WTC11 (cell line): ENCODE data around the gene MGRN1. TPM values are rescaled to one million over a fixed set of nuclear protein-coding genes. Genes with fewer than 3 reads are reported as not detected.

ENCODE experiments used
- ATAC-seq: fragments of 200-7000 bp; cut with Tn5 transposase; 2 replicates; pipeline ENCODE4 v1.10.0; 2021; ENCODE audit warnings: mild to moderate bottlenecking, moderate library complexity
- CTCF ChIA-PET: fragments of 300-600 bp; sonication (Branson Sonifier 250); formaldehyde crosslinking; loops from one replicate; lab custom pipeline; 2021; ENCODE audit warnings: antibody characterized with exemption; lab: Charles Lee
- POLR2A ChIA-PET: fragments of 350-600 bp; sonication (Branson Sonifier 250); formaldehyde crosslinking; loops from one replicate; lab custom pipeline; 2021; ENCODE audit warnings: antibody characterized with exemption; lab: Charles Lee
- DNase-seq: peaks from one replicate; pipeline ENCODE4 v3.0.0; 2021; ENCODE audit warnings: low spot score
- H3K27ac Mint-ChIP-seq: 2 replicates; pipeline ENCODE4 v1.8.0; 2021; ENCODE audit warnings: mixed read lengths
- H3K27me3 Mint-ChIP-seq: 2 replicates; pipeline ENCODE4 v1.8.0; 2021; ENCODE audit warnings: low read depth, mild to moderate bottlenecking, moderate library complexity, mixed read lengths
- H3K36me3 Mint-ChIP-seq: 2 replicates; pipeline ENCODE4 v1.8.0; 2021; ENCODE audit warnings: mixed read lengths
- H3K4me1 Mint-ChIP-seq: 2 replicates; pipeline ENCODE4 v1.8.0; 2022; ENCODE audit warnings: mixed read lengths
- H3K4me3 Mint-ChIP-seq: 2 replicates; pipeline ENCODE4 v1.8.0; 2021; ENCODE audit warnings: mild to moderate bottlenecking, moderate library complexity, mixed read lengths
- H3K9me3 Mint-ChIP-seq: 2 replicates; pipeline ENCODE4 v1.8.0; 2021; ENCODE audit warnings: mixed read lengths
- ATF1 ChIP-seq: sonication (generic); formaldehyde crosslinking; IDR thresholded peaks from 2 replicates; pipeline ENCODE4 v1.8.1; 2023; ENCODE audit warnings: mild to moderate bottlenecking, moderate library complexity, missing genetic modification reagents
- CBFB ChIP-seq: sonication (generic); formaldehyde crosslinking; IDR thresholded peaks from 2 replicates; pipeline ENCODE4 v1.8.1; 2022; ENCODE audit warnings: mild to moderate bottlenecking, low read depth, missing genetic modification reagents
- CREM ChIP-seq: sonication (generic); formaldehyde crosslinking; IDR thresholded peaks from 2 replicates; pipeline ENCODE4 v1.8.1; 2022; ENCODE audit warnings: mild to moderate bottlenecking, missing genetic modification reagents, moderate library complexity
- ESRRA ChIP-seq: sonication (generic); formaldehyde crosslinking; IDR thresholded peaks from 2 replicates; pipeline ENCODE4 v1.8.1; 2022; ENCODE audit warnings: mild to moderate bottlenecking, missing genetic modification reagents, borderline replicate concordance
- FOXK1 ChIP-seq: sonication (generic); formaldehyde crosslinking; IDR thresholded peaks from 2 replicates; pipeline ENCODE4 v1.8.0; 2022; ENCODE audit warnings: mild to moderate bottlenecking, moderate library complexity, missing genetic modification reagents
- GTF2I ChIP-seq: fragments of 250-450 bp; sonication (Bioruptor Pico); conservative IDR thresholded peaks from 2 replicates; pipeline ENCODE4 v1.4.0; 2021; ENCODE audit warnings: mild to moderate bottlenecking
- JUN ChIP-seq: sonication (generic); formaldehyde crosslinking; IDR thresholded peaks from 2 replicates; pipeline ENCODE4 v1.8.0; 2023; ENCODE audit warnings: mild to moderate bottlenecking, missing genetic modification reagents
- MXD4 ChIP-seq: fragments of 250-450 bp; sonication (Bioruptor Pico); IDR thresholded peaks from 2 replicates; pipeline ENCODE4 v1.8.0; 2021; ENCODE audit warnings: mild to moderate bottlenecking, moderate library complexity, borderline replicate concordance
- NR2C2 ChIP-seq: sonication (generic); formaldehyde crosslinking; IDR thresholded peaks from 2 replicates; pipeline ENCODE4 v1.8.0; 2022; ENCODE audit warnings: mild to moderate bottlenecking, missing genetic modification reagents
- SMAD3 ChIP-seq: sonication (generic); formaldehyde crosslinking; IDR thresholded peaks from 2 replicates; pipeline ENCODE4 v1.8.0; 2022; ENCODE audit warnings: missing genetic modification reagents, mild to moderate bottlenecking, borderline replicate concordance
- SMAD4 ChIP-seq: sonication (generic); formaldehyde crosslinking; IDR thresholded peaks from 2 replicates; pipeline ENCODE4 v1.8.0; 2022; ENCODE audit warnings: mild to moderate bottlenecking, missing genetic modification reagents
- SP1 ChIP-seq: sonication (generic); formaldehyde crosslinking; conservative IDR thresholded peaks from 2 replicates; pipeline ENCODE4 v1.8.1; 2022; ENCODE audit warnings: missing genetic modification reagents
- TCF7 ChIP-seq: sonication (generic); formaldehyde crosslinking; IDR thresholded peaks from 2 replicates; pipeline ENCODE4 v1.8.0; 2022; ENCODE audit warnings: mild to moderate bottlenecking, low read depth, missing genetic modification reagents, moderate library complexity
- TP53 ChIP-seq: sonication (generic); formaldehyde crosslinking; IDR thresholded peaks from 2 replicates; pipeline ENCODE4 v1.8.1; 2023; ENCODE audit warnings: mild to moderate bottlenecking, missing genetic modification reagents
- total RNA-seq: library from RNA; stranded (reverse); gene quantifications from 3 replicates; pipeline ENCODE4 v1.2.3, GENCODE V29; 2021
- TF ChIP-seq, protein P1 (sequence below): fragments of 250-450 bp; sonication (Bioruptor Pico); IDR thresholded peaks from 2 replicates; pipeline ENCODE4 v1.9.0; 2021; ENCODE audit warnings: mild to moderate bottlenecking, borderline replicate concordance
- TF ChIP-seq, protein P2 (sequence below): fragments of 200-600 bp; IDR thresholded peaks from 2 replicates; pipeline ENCODE4 v1.8.0; 2022; ENCODE audit warnings: antibody characterized with exemption
- TF ChIP-seq, protein P3 (sequence below): sonication (generic); formaldehyde crosslinking; IDR thresholded peaks from 2 replicates; pipeline ENCODE4 v1.8.1; 2022; ENCODE audit warnings: missing genetic modification reagents, borderline replicate concordance
- TF ChIP-seq, protein P4 (sequence below): fragments of 250-450 bp; sonication (Bioruptor Pico); IDR thresholded peaks from 2 replicates; pipeline ENCODE4 v1.9.0; 2021; ENCODE audit warnings: mild to moderate bottlenecking
- TF ChIP-seq, protein P5 (sequence below): fragments of 250-450 bp; sonication (Bioruptor Pico); conservative IDR thresholded peaks from 2 replicates; pipeline ENCODE4 v1.9.0; 2021; ENCODE audit warnings: mild to moderate bottlenecking

MGRN1 gene
- total RNA-seq, 1 experiment from 2014 or later: 88.8 TPM

DNA sequence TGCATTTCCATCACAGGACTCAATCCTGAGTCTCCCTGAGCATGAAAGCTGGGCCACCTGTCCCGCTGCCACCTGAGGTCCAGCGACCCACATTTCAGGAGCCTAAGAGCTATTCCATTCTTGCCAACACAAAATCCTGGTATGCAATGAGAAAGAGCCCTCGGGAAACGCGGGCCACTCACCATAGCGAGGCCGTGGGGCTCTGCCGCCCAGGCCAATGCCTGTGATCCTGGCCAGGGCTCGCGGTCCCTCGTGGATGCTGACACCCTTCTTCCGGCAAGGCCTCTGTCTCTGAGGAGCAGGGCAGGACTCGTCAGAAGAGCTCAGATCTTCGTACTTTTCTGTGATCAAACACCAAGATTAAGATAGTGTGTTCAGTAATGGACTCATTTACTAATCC, 80.3 kb downstream of the MGRN1 start:
- ATAC-seq: no peak
- CTCF ChIA-PET: interaction anchor here (1.1 to 2.6 kb wide), 3 partner anchors 9 to 22 kb away, joined by 3 to 9 read pairs (median 7); no protein-coding TSS in a partner anchor

DNA sequence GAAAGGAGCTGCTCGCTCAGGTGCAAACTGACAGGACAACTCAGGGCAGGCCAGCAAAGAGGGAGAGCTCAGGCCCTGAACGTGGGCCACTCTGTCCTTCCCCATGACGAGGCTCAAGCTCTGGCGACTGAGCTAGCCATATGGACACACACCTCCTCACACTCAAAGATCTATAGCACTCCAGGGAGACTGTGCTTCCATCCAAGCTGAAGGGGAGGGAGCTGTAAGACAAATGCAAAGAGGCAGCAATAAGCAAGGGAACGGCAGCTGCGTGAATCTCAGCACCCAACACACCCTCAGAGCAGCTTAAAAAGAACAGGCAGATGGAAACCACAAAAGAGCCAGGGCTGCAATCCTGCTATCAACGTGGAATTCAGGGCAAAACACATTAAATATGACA, 82.2 kb downstream of the MGRN1 start:
- DNase-seq: no peak
- peak overlapping the region; percentile 77 for H3K27ac Mint-ChIP-seq
- POLR2A ChIA-PET: interaction anchor here (0.7 kb wide), 1 partner anchor 31 kb away, joined by 3 read pairs; no protein-coding TSS in a partner anchor
- H3K27me3 Mint-ChIP-seq: no peaks in the 10 kb centered on the region
- no peaks in the 10 kb centered on the region for H3K9me3 Mint-ChIP-seq
- no peak for ATAC-seq
- peaks cover 40% of the 10 kb centered on the region for H3K36me3 Mint-ChIP-seq
- CTCF ChIA-PET: interaction anchor here (1.1 to 1.3 kb wide), 3 partner anchors 12 to 249 kb away, joined by 4 to 7 read pairs (median 6); no protein-coding TSS in a partner anchor
- no peaks in the 10 kb centered on the region for H3K4me1 Mint-ChIP-seq
- no peak overlapping the region for H3K4me3 Mint-ChIP-seq
- no peak for TF ChIP-seq TCF7 (CRISPR knock-in tag)
- TF ChIP-seq, protein P1, sequence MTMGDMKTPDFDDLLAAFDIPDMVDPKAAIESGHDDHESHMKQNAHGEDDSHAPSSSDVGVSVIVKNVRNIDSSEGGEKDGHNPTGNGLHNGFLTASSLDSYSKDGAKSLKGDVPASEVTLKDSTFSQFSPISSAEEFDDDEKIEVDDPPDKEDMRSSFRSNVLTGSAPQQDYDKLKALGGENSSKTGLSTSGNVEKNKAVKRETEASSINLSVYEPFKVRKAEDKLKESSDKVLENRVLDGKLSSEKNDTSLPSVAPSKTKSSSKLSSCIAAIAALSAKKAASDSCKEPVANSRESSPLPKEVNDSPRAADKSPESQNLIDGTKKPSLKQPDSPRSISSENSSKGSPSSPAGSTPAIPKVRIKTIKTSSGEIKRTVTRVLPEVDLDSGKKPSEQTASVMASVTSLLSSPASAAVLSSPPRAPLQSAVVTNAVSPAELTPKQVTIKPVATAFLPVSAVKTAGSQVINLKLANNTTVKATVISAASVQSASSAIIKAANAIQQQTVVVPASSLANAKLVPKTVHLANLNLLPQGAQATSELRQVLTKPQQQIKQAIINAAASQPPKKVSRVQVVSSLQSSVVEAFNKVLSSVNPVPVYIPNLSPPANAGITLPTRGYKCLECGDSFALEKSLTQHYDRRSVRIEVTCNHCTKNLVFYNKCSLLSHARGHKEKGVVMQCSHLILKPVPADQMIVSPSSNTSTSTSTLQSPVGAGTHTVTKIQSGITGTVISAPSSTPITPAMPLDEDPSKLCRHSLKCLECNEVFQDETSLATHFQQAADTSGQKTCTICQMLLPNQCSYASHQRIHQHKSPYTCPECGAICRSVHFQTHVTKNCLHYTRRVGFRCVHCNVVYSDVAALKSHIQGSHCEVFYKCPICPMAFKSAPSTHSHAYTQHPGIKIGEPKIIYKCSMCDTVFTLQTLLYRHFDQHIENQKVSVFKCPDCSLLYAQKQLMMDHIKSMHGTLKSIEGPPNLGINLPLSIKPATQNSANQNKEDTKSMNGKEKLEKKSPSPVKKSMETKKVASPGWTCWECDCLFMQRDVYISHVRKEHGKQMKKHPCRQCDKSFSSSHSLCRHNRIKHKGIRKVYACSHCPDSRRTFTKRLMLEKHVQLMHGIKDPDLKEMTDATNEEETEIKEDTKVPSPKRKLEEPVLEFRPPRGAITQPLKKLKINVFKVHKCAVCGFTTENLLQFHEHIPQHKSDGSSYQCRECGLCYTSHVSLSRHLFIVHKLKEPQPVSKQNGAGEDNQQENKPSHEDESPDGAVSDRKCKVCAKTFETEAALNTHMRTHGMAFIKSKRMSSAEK (CRISPR knock-in tag): no peak
- TF ChIP-seq TP53 (CRISPR knock-in tag): no peak
- TF ChIP-seq ATF1 (CRISPR knock-in tag): no peak
- TF ChIP-seq, protein P2, sequence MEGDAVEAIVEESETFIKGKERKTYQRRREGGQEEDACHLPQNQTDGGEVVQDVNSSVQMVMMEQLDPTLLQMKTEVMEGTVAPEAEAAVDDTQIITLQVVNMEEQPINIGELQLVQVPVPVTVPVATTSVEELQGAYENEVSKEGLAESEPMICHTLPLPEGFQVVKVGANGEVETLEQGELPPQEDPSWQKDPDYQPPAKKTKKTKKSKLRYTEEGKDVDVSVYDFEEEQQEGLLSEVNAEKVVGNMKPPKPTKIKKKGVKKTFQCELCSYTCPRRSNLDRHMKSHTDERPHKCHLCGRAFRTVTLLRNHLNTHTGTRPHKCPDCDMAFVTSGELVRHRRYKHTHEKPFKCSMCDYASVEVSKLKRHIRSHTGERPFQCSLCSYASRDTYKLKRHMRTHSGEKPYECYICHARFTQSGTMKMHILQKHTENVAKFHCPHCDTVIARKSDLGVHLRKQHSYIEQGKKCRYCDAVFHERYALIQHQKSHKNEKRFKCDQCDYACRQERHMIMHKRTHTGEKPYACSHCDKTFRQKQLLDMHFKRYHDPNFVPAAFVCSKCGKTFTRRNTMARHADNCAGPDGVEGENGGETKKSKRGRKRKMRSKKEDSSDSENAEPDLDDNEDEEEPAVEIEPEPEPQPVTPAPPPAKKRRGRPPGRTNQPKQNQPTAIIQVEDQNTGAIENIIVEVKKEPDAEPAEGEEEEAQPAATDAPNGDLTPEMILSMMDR: no peak
- no peak for TF ChIP-seq GTF2I
- no peak for TF ChIP-seq SMAD4

More for the DNA sequence above, 80.3 kb downstream of the MGRN1 start:
- Mint-ChIP-seq H3K4me3 (no peak overlapping the region), H3K9me3 (no peaks in the 10 kb centered on the region), H3K4me1 (no peaks in the 10 kb centered on the region), H3K36me3 (peaks cover 31% of the 10 kb centered on the region), H3K27me3 (no peaks in the 10 kb centered on the region), H3K27ac (no peak overlapping the region)
- TF ChIP-seq, protein P3, sequence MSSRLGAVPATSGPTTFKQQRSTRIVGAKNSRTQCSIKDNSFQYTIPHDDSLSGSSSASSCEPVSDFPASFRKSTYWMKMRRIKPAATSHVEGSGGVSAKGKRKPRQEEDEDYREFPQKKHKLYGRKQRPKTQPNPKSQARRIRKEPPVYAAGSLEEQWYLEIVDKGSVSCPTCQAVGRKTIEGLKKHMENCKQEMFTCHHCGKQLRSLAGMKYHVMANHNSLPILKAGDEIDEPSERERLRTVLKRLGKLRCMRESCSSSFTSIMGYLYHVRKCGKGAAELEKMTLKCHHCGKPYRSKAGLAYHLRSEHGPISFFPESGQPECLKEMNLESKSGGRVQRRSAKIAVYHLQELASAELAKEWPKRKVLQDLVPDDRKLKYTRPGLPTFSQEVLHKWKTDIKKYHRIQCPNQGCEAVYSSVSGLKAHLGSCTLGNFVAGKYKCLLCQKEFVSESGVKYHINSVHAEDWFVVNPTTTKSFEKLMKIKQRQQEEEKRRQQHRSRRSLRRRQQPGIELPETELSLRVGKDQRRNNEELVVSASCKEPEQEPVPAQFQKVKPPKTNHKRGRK (CRISPR knock-in tag): no peak
- TF ChIP-seq NR2C2 (CRISPR knock-in tag) (no peak), GTF2I (no peak), SMAD3 (CRISPR knock-in tag) (no peak), JUN (CRISPR knock-in tag) (no peak), CREM (CRISPR knock-in tag) (no peak), SP1 (CRISPR knock-in tag) (no peak), FOXK1 (no peak), ATF1 (CRISPR knock-in tag) (no peak), MXD4 (CRISPR knock-in tag) (no peak), ESRRA (no peak), CBFB (no peak)
- TF ChIP-seq, protein P4, sequence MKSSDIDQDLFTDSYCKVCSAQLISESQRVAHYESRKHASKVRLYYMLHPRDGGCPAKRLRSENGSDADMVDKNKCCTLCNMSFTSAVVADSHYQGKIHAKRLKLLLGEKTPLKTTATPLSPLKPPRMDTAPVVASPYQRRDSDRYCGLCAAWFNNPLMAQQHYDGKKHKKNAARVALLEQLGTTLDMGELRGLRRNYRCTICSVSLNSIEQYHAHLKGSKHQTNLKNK (CRISPR knock-in tag): no peak
- TF ChIP-seq, protein P5, sequence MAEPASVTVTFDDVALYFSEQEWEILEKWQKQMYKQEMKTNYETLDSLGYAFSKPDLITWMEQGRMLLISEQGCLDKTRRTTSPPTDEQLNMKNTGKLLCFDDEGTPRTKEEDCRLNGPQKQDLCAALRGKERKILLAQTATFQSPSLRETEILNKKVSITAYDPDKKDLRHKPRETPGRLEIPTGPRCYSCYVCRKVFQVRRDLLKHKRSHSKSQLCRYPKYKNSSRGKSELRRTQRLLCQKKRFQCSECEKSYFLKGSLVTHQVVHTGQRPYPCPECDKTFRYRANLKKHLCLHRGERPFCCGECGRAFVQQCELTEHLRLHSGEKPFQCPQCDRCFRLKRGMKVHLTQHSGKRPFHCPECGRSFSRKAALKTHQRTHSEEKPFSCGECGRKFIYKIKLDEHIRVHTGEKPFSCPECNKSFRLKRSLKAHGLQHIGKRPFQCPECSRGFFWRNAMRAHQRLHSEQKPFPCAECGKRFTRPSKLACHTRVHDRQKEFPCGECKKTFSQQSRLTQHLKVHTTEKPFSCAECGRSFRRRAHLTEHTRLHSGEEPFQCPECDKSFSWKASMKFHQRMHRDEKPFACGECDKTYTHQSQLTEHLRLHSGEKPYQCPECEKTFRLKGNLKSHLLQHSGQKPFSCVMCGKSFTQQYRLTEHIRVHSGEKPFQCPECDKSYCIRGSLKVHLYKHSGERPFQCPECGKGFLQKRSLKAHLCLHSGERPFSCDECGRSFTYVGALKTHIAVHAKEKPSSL (CRISPR knock-in tag): no peak
- TF ChIP-seq, protein P1 (CRISPR knock-in tag): no peak
- no peak for DNase-seq
- POLR2A ChIA-PET: interaction anchor here (0.7 to 1.2 kb wide), 2 partner anchors 10 to 245 kb away, joined by 4 to 5 read pairs; no protein-coding TSS in a partner anchor
